Activated naive CD4-positive, alpha-beta T cell treated with anti-CD3 and anti-CD28 coated beads, Interleukin-2, amount 10 ng/mL, durations not matched to agents 5 hours and 36 hours (primary cell): ENCODE results near the gene PRR3. TPM values are rescaled to one million over a fixed set of nuclear protein-coding genes. Genes with fewer than 3 reads are reported as not detected.

ENCODE experiments used
- microRNA-seq: library from miRNA; unstranded; fragments of <30 nt; microRNA quantifications from one replicate; pipeline ENCODE4 v1.2.0, GENCODE V29; 2022; ENCODE audit warnings: borderline microRNAs expressed, borderline replicate concordance
- total RNA-seq, 2 experiments: library from RNA; stranded (reverse); gene quantifications; one replicate each; pipeline ENCODE4 v1.2.3, GENCODE V29; 2021

The PRR3 gene
- total RNA-seq: 10 to 100 TPM; 14.9 to 16.1 TPM

GRCh38 chr6:30556906-30557682, at the start of gene PRR3:
PRR3 (plus strand) TSS chr6:30557295; CDS start chr6:30557345, 50 bp downstream.

GRCh38 chr6:30556066-30556905, 809 bp upstream of the PRR3 start, which contains the start of gene GNL1:
GNL1 (minus strand) TSS chr6:30556489; CDS start chr6:30556203, 286 bp downstream.

GRCh38 chr6:30571075-30571761, 14.1 kb downstream of the PRR3 start, which contains the start of gene ABCF1:
ABCF1 (plus strand) TSS chr6:30571442; CDS start chr6:30571488, 46 bp downstream.

Small RNAs within 50 kb of the gene (microRNA-seq; reads per million reads assigned to microRNA genes)
- gene MIR877: 44.0 reads per million, percentile 64 among the genes with 10 or more reads in this experiment

Other genes with a start within 250 kb of the PRR3 start
- 10 to 100 TPM; 15.3 to 17.2 TPM for gene TRIM39, start 230.4 kb upstream of the PRR3 start, total RNA-seq
- gene RPP21, start 212.1 kb upstream of the PRR3 start, total RNA-seq: 10 to 100 TPM; 35.2 to 37.7 TPM
- gene HLA-E, start 67.8 kb upstream of the PRR3 start, total RNA-seq: 100 to 1,000 TPM; 919 to 935 TPM
- 10 to 100 TPM; 65.9 to 67.0 TPM for gene GNL1, start 806 bp upstream of the PRR3 start, total RNA-seq
- 10 to 100 TPM; 67.6 to 72.8 TPM for gene ABCF1, start 14.1 kb downstream of the PRR3 start, total RNA-seq
- 100 to 1,000 TPM; 109 to 115 TPM for gene PPP1R10, start 59.9 kb downstream of the PRR3 start, total RNA-seq
- gene MRPS18B, start 60.5 kb downstream of the PRR3 start, total RNA-seq: 10 to 100 TPM; 36.7 to 39.8 TPM
- gene ATAT1, start 69.6 kb downstream of the PRR3 start, total RNA-seq: 1 to 10 TPM; 8.4 to 9.6 TPM
- gene C6orf136, start 89.8 kb downstream of the PRR3 start, total RNA-seq: 10 to 100 TPM; 19.5 to 24.2 TPM
- gene DHX16, start 115.7 kb downstream of the PRR3 start, total RNA-seq: 10 to 100 TPM; 34.3 to 36.2 TPM
- gene PPP1R18, start 129.3 kb downstream of the PRR3 start, total RNA-seq: 100 to 1,000 TPM; 247 to 254 TPM
- gene NRM, start 133.7 kb downstream of the PRR3 start, total RNA-seq: 10 to 100 TPM; 40.5 to 44.6 TPM
- gene MDC1, start 160.0 kb downstream of the PRR3 start, total RNA-seq: 10 to 100 TPM; 55.0 to 57.5 TPM
- 1,000 to 10,000 TPM; 1,002 to 1,008 TPM for gene TUBB, start 163.1 kb downstream of the PRR3 start, total RNA-seq
- 100 to 1,000 TPM; 209 to 215 TPM for gene FLOT1, start 185.4 kb downstream of the PRR3 start, total RNA-seq
- 10 to 100 TPM; 34.2 to 34.3 TPM for gene IER3, start 187.3 kb downstream of the PRR3 start, total RNA-seq